Measurements from ENCODE around the gene EN2.
"Not testable (repeated sequence)": the region's sequence is repeated elsewhere in the genome, so short reads cannot be mapped to it uniquely, and the experiment has no call there.

Gene EN2

GRCh38 chr7:155426543-155427410, 31.2 kb upstream of the EN2 start:
- DNase-seq, result no peak

GRCh38 chr7:155427411-155428038, 30.4 kb upstream of the EN2 start:
- no peak for DNase-seq

- no peak for DNase-seq
Observed at GRCh38 chr7:155428171-155428834, 29.6 kb upstream of the EN2 start.

- no peak for DNase-seq
Observed at GRCh38 chr7:155429651-155430050, 28.3 kb upstream of the EN2 start.

- DNase-seq, result no peak
Observed at GRCh38 chr7:155430606-155431005, 27.3 kb upstream of the EN2 start.

GRCh38 chr7:155431231-155431630, 26.7 kb upstream of the EN2 start:
- DNase-seq, result no peak

- no peak for DNase-seq
Observed at GRCh38 chr7:155431711-155432110, 26.2 kb upstream of the EN2 start.

- no peak for DNase-seq
Observed at GRCh38 chr7:155435110-155435509, 22.8 kb upstream of the EN2 start.

- DNase-seq, result no peak
Observed at GRCh38 chr7:155437836-155438235, 20.1 kb upstream of the EN2 start.

GRCh38 chr7:155438777-155439176, 19.2 kb upstream of the EN2 start:
- no peak for DNase-seq

GRCh38 chr7:155439311-155440017, 18.5 kb upstream of the EN2 start:
- DNase-seq, result no peak

GRCh38 chr7:155440018-155440410, 17.9 kb upstream of the EN2 start:
- no peak for DNase-seq

- DNase-seq, result no peak
Observed at GRCh38 chr7:155441856-155442255, 16.1 kb upstream of the EN2 start.

GRCh38 chr7:155444746-155445145, 13.2 kb upstream of the EN2 start:
- no peak for DNase-seq

- DNase-seq, result not testable (repeated sequence)
Observed at GRCh38 chr7:155445606-155446005, 12.3 kb upstream of the EN2 start.

- DNase-seq, result no peak
Observed at GRCh38 chr7:155447603-155448002, 10.3 kb upstream of the EN2 start.

GRCh38 chr7:155448632-155449007, 9.3 kb upstream of the EN2 start:
- no peak for DNase-seq

GRCh38 chr7:155449008-155449868, 8.7 kb upstream of the EN2 start:
- DNase-seq, result no peak

GRCh38 chr7:155449869-155450557, 7.9 kb upstream of the EN2 start:
- no peak for DNase-seq

GRCh38 chr7:155450558-155450969, 7.4 kb upstream of the EN2 start:
- DNase-seq, result no peak

GRCh38 chr7:155450970-155451801, 6.7 kb upstream of the EN2 start:
- DNase-seq, result no peak

All from right forelimb (tissue), 1 donor.